Lung microvascular endothelial cell (primary cell): Measurements from ENCODE around the gene ZNF69. TPM values are rescaled to one million over a fixed set of nuclear protein-coding genes. Genes with fewer than 3 reads are reported as not detected.
"Not testable (repeated sequence)": the region's sequence is repeated elsewhere in the genome, so short reads cannot be mapped to it uniquely, and the experiment has no call there.

Source experiments
- DNase-seq, 2 donors: peaks; one replicate each; pipeline versions ENCODE4 v3.0.0 to v3.0.0-alpha.2; 2010; ENCODE audit warnings: low read depth in 2 of 2
- total RNA-seq: library from RNA; depleted of rRNA; stranded (reverse); fragments of >200 nt; gene quantifications from 2 replicates; pipeline ENCODE4 v1.2.1, GENCODE V29; 2014

ZNF69 gene
- 3.5 and 8.7 TPM in 2 replicates for total RNA-seq

GRCh38 chr19:11887611-11888531 is at the start of gene ZNF69:
Gene ZNF69 (plus strand): TSS chr19:11887782. CDS start chr19:11887924, 142 bp downstream.
- peak; percentile 50 to 51 for DNase-seq

GRCh38 chr19:11843722-11844121 is 43.9 kb upstream of the ZNF69 start:
- DNase-seq: no peak

GRCh38 chr19:11847615-11848014 is 40.0 kb upstream of the ZNF69 start:
- not testable (repeated sequence) for DNase-seq

- DNase-seq: no peak
These were observed 39.4 kb upstream of the ZNF69 start for GRCh38 chr19:11848200-11848593.

- DNase-seq: peak; percentile 3 to 39
These were observed 38.8 kb upstream of the ZNF69 start, which contains the start of gene ZNF439 for GRCh38 chr19:11848594-11849469. Gene ZNF439 (plus strand): TSS chr19:11848726. CDS start chr19:11848868, 142 bp downstream.

GRCh38 chr19:11850289-11850688 is 37.3 kb upstream of the ZNF69 start:
- DNase-seq: not testable (repeated sequence)

GRCh38 chr19:11853358-11853757 is 34.2 kb upstream of the ZNF69 start:
- DNase-seq: no peak

GRCh38 chr19:11856596-11857250 is 30.9 kb upstream of the ZNF69 start:
- DNase-seq: no peak

GRCh38 chr19:11860721-11861120 is 26.9 kb upstream of the ZNF69 start:
- DNase-seq: no peak

- DNase-seq: no peak
These were observed 26.3 kb upstream of the ZNF69 start for GRCh38 chr19:11861301-11861700.

- not testable (repeated sequence) for DNase-seq
These were observed 19.8 kb upstream of the ZNF69 start for GRCh38 chr19:11867766-11868165.

- DNase-seq: no peak
These were observed 19.4 kb upstream of the ZNF69 start for GRCh38 chr19:11868188-11868587.

GRCh38 chr19:11872624-11873023 is 15.0 kb upstream of the ZNF69 start:
- DNase-seq: no peak

GRCh38 chr19:11873762-11874161 is 13.8 kb upstream of the ZNF69 start:
- no peak for DNase-seq

GRCh38 chr19:11879687-11880266 is 7.8 kb upstream of the ZNF69 start:
- DNase-seq: not testable (repeated sequence)

GRCh38 chr19:11880598-11880997 is 7.0 kb upstream of the ZNF69 start:
- no peak for DNase-seq

- peak; percentile 56 to 61 for DNase-seq
These were observed 6.3 kb upstream of the ZNF69 start for GRCh38 chr19:11881151-11881800.

GRCh38 chr19:11882606-11883005 is 5.0 kb upstream of the ZNF69 start:
- no peak for DNase-seq

GRCh38 chr19:11887234-11887610 is 360 bp upstream of the ZNF69 start:
- DNase-seq: no peak

- DNase-seq: not testable (repeated sequence)
These were observed 2.3 kb downstream of the ZNF69 start for GRCh38 chr19:11889901-11890300.

- DNase-seq: no peak
These were observed 3.1 kb downstream of the ZNF69 start for GRCh38 chr19:11890634-11891033.
